H1 (cell line): ENCODE results near the gene MICOS13. TPM values are rescaled to one million over a fixed set of nuclear protein-coding genes. Genes with fewer than 3 reads are reported as not detected.
A peak's percentile ranks its signal among the peaks of the same experiment; 100 is the strongest.

Experiments used
- CHD7 ChIP-seq: fragments of 300-600 bp; sonication (generic); IDR thresholded peaks from 2 replicates; pipeline ENCODE4 v1.7.1; 2012; ENCODE audit warnings: low read length, moderate library complexity, mild to moderate bottlenecking, inconsistent platforms; ENCODE audit not compliant: insufficient replicate concordance
- POLR2A ChIP-seq, 2 experiments: IDR thresholded peaks; 1 replicate in 1 of 2; 2 replicates in 1 of 2; pipeline ENCODE4 v1.6.1; 2011; ENCODE audit warnings: low read depth in 2 of 2, low read length in 2 of 2, mild to moderate bottlenecking in 2 of 2; ENCODE audit errors: control extremely low read depth in 1 of 2
- POLR2AphosphoS5 ChIP-seq: IDR thresholded peaks from 2 replicates; pipeline ENCODE4 v1.6.1; 2011; ENCODE audit warnings: low read depth, low read length
- polyA plus RNA-seq, 7 experiments: library from polyadenylated mRNA; depleted of rRNA in 3 of 7; stranded (reverse) in 5 of 7; unstranded in 2 of 7; fragments of >200 nt in 5 of 7; fragments of 200-250 nt in 2 of 7; gene quantifications; 1 replicate in 5 of 7; 2 replicates in 1 of 7; 4 replicates in 1 of 7; pipeline versions ENCODE4 v1.2.1 to v1.2.3, GENCODE V29; 2011 to 2013; ENCODE audit warnings: missing spikeins in 2 of 7, mixed read lengths in 2 of 7
- total RNA-seq: library from RNA; stranded (reverse); fragmentation: NEBNext Ultra II Directional; extraction: Animal tissue kit (Norgen Biotek cat#: 25700); gene quantifications from 2 replicates; pipeline ENCODE4 v1.2.1, GENCODE V29; 2021

The MICOS13 gene
- total and polyA plus RNA-seq, 2 of the 8 experiments (the other 6 are each of a cell fraction or from before 2014, with no cell fraction given): 17.3 to 36.1 TPM

GRCh38 chr19:5697890-5698634, 17.7 kb upstream of the MICOS13 start (continued):
- TF ChIP-seq CHD7: no peak
- peak in 1 of 2 experiments; percentile 2; a peak in 1 of 3 replicates for TF ChIP-seq POLR2A (IDR thresholded peaks at IDR 0.05; ENCODE audit: control extremely low read depth in 1 of 2, low read depth in 2 of 2, low read length in 2 of 2)
- TF ChIP-seq POLR2AphosphoS5: 0 out of 2 replicates have a peak, but pooled peaks have one; percentile 2
